ENCODE measurements around the gene OR51E1.

OR51E1 gene

GRCh38 chr11:4643682-4644081 is at the start of gene OR51E1:
Gene OR51E1, plus strand, starts transcription at chr11:4643982. Its CDS starts 8,545 bp downstream, at chr11:4652527.
- Histone ChIP-seq H3K27ac (ENCODE audit: low read depth, low read length) (no peak within 1 kb of the TSS), H3K9me3 (ENCODE audit: control insufficient read depth in 1 of 2, low read length in 2 of 2) (no peaks in the 10 kb centered on the region), H3K4me3 (ENCODE audit: low read depth in 1 of 2, low read length in 2 of 2) (no peak within 1 kb of the TSS), H3K36me3 (ENCODE audit: control insufficient read depth in 1 of 2, insufficient read depth in 2 of 2, low read length in 2 of 2) (no peaks in the 10 kb centered on the region), H3K27me3 (ENCODE audit: control insufficient read depth in 1 of 2, insufficient read depth in 2 of 2, low read length in 2 of 2) (peaks cover 4 to 9% of the 10 kb centered on the region in 2 donors), H3K4me1 (ENCODE audit: control insufficient read depth in 1 of 2, insufficient read depth in 2 of 2, low read length in 2 of 2) (no peaks in the 10 kb centered on the region), H3K9ac (ENCODE audit: low read depth in 1 of 2, low read length in 2 of 2) (no peak within 1 kb of the TSS)

- H3K4me1 ChIP-seq (ENCODE audit: control insufficient read depth in 1 of 2, insufficient read depth in 2 of 2, low read length in 2 of 2) = peaks cover 14 to 16% of the 10 kb centered on the region in 2 donors
- H3K27me3 ChIP-seq (ENCODE audit: control insufficient read depth in 1 of 2, insufficient read depth in 2 of 2, low read length in 2 of 2) = no peaks in the 10 kb centered on the region
- H3K4me3 ChIP-seq (ENCODE audit: low read depth in 1 of 2, low read length in 2 of 2) = no peak overlapping the region
- peaks cover 30 to 40% of the 10 kb centered on the region in 2 donors for H3K36me3 ChIP-seq (ENCODE audit: control insufficient read depth in 1 of 2, insufficient read depth in 2 of 2, low read length in 2 of 2)
- H3K27ac ChIP-seq (ENCODE audit: low read depth, low read length) = no peak overlapping the region
- no peaks in the 10 kb centered on the region for H3K9me3 ChIP-seq (ENCODE audit: control insufficient read depth in 1 of 2, low read length in 2 of 2)
- H3K9ac ChIP-seq (ENCODE audit: low read depth in 1 of 2, low read length in 2 of 2) = no peak overlapping the region
These were observed 38.7 kb upstream of the OR51E1 start for GRCh38 chr11:4605057-4605456.

- Histone ChIP-seq H3K36me3 (ENCODE audit: control insufficient read depth in 1 of 2, insufficient read depth in 2 of 2, low read length in 2 of 2) (peaks cover 19 to 26% of the 10 kb centered on the region in 2 donors), H3K9ac (ENCODE audit: low read depth in 1 of 2, low read length in 2 of 2) (peak overlapping the region; percentile 14 to 73), H3K4me1 (ENCODE audit: control insufficient read depth in 1 of 2, insufficient read depth in 2 of 2, low read length in 2 of 2) (peaks cover 14 to 19% of the 10 kb centered on the region in 2 donors), H3K27me3 (ENCODE audit: control insufficient read depth in 1 of 2, insufficient read depth in 2 of 2, low read length in 2 of 2) (no peaks in the 10 kb centered on the region), H3K27ac (ENCODE audit: low read depth, low read length) (no peak overlapping the region), H3K9me3 (ENCODE audit: control insufficient read depth in 1 of 2, low read length in 2 of 2) (no peaks in the 10 kb centered on the region), H3K4me3 (ENCODE audit: low read depth in 1 of 2, low read length in 2 of 2) (peak overlapping the region; percentile 85 to 86)
These were observed 37.4 kb upstream of the OR51E1 start for GRCh38 chr11:4606231-4607015.

- H3K4me3 ChIP-seq (ENCODE audit: low read depth in 1 of 2, low read length in 2 of 2) = peak overlapping the region; percentile 85 to 86
- H3K4me1 ChIP-seq (ENCODE audit: control insufficient read depth in 1 of 2, insufficient read depth in 2 of 2, low read length in 2 of 2) = peaks cover 14 to 19% of the 10 kb centered on the region in 2 donors
- H3K9ac ChIP-seq (ENCODE audit: low read depth in 1 of 2, low read length in 2 of 2) = peak overlapping the region; percentile 70 to 73
- no peaks in the 10 kb centered on the region for H3K27me3 ChIP-seq (ENCODE audit: control insufficient read depth in 1 of 2, insufficient read depth in 2 of 2, low read length in 2 of 2)
- H3K27ac ChIP-seq (ENCODE audit: low read depth, low read length) = no peak overlapping the region
- H3K9me3 ChIP-seq (ENCODE audit: control insufficient read depth in 1 of 2, low read length in 2 of 2) = no peaks in the 10 kb centered on the region
- peaks cover 13 to 20% of the 10 kb centered on the region in 2 donors for H3K36me3 ChIP-seq (ENCODE audit: control insufficient read depth in 1 of 2, insufficient read depth in 2 of 2, low read length in 2 of 2)
These were observed 36.7 kb upstream of the OR51E1 start for GRCh38 chr11:4607096-4607495.

- Histone ChIP-seq H3K27ac (ENCODE audit: low read depth, low read length) (peak within 1 kb of the TSS; percentile 82), H3K9me3 (ENCODE audit: control insufficient read depth in 1 of 2, low read length in 2 of 2) (no peaks in the 10 kb centered on the region), H3K9ac (ENCODE audit: low read depth in 1 of 2, low read length in 2 of 2) (peak within 1 kb of the TSS; percentile 70 to 73), H3K27me3 (ENCODE audit: control insufficient read depth in 1 of 2, insufficient read depth in 2 of 2, low read length in 2 of 2) (no peaks in the 10 kb centered on the region), H3K4me1 (ENCODE audit: control insufficient read depth in 1 of 2, insufficient read depth in 2 of 2, low read length in 2 of 2) (peaks cover 14 to 19% of the 10 kb centered on the region in 2 donors), H3K36me3 (ENCODE audit: control insufficient read depth in 1 of 2, insufficient read depth in 2 of 2, low read length in 2 of 2) (peaks cover 4 to 11% of the 10 kb centered on the region in 2 donors), H3K4me3 (ENCODE audit: low read depth in 1 of 2, low read length in 2 of 2) (peak within 1 kb of the TSS; percentile 85 to 86)
These were observed 35.8 kb upstream of the OR51E1 start, which contains the start of gene TRIM68 for GRCh38 chr11:4607781-4608666. Gene TRIM68, minus strand, starts transcription at chr11:4608231. Its CDS starts 2,727 bp downstream, at chr11:4605504.

- Histone ChIP-seq H3K36me3 (ENCODE audit: control insufficient read depth in 1 of 2, insufficient read depth in 2 of 2, low read length in 2 of 2) (no peaks in the 10 kb centered on the region), H3K4me3 (ENCODE audit: low read depth in 1 of 2, low read length in 2 of 2) (peak overlapping the region in 1 of 2 donors; percentile 23), H3K9me3 (ENCODE audit: control insufficient read depth in 1 of 2, low read length in 2 of 2) (no peaks in the 10 kb centered on the region), H3K27me3 (ENCODE audit: control insufficient read depth in 1 of 2, insufficient read depth in 2 of 2, low read length in 2 of 2) (no peaks in the 10 kb centered on the region), H3K27ac (ENCODE audit: low read depth, low read length) (no peak overlapping the region), H3K9ac (ENCODE audit: low read depth in 1 of 2, low read length in 2 of 2) (no peak overlapping the region), H3K4me1 (ENCODE audit: control insufficient read depth in 1 of 2, insufficient read depth in 2 of 2, low read length in 2 of 2) (peaks cover 14 to 24% of the 10 kb centered on the region in 2 donors)
These were observed 33.4 kb upstream of the OR51E1 start for GRCh38 chr11:4610258-4610935.

GRCh38 chr11:4611986-4612385 is 31.8 kb upstream of the OR51E1 start:
- H3K4me1 ChIP-seq (ENCODE audit: control insufficient read depth in 1 of 2, insufficient read depth in 2 of 2, low read length in 2 of 2) = peaks cover 9 to 14% of the 10 kb centered on the region in 2 donors
- H3K9ac ChIP-seq (ENCODE audit: low read depth in 1 of 2, low read length in 2 of 2) = no peak overlapping the region
- no peaks in the 10 kb centered on the region for H3K36me3 ChIP-seq (ENCODE audit: control insufficient read depth in 1 of 2, insufficient read depth in 2 of 2, low read length in 2 of 2)
- H3K27me3 ChIP-seq (ENCODE audit: control insufficient read depth in 1 of 2, insufficient read depth in 2 of 2, low read length in 2 of 2) = no peaks in the 10 kb centered on the region
- H3K4me3 ChIP-seq (ENCODE audit: low read depth in 1 of 2, low read length in 2 of 2) = no peak overlapping the region
- H3K27ac ChIP-seq (ENCODE audit: low read depth, low read length) = no peak overlapping the region
- no peaks in the 10 kb centered on the region for H3K9me3 ChIP-seq (ENCODE audit: control insufficient read depth in 1 of 2, low read length in 2 of 2)

GRCh38 chr11:4615856-4616444 is 27.8 kb upstream of the OR51E1 start:
- Histone ChIP-seq H3K27me3 (ENCODE audit: control insufficient read depth in 1 of 2, insufficient read depth in 2 of 2, low read length in 2 of 2) (no peaks in the 10 kb centered on the region), H3K4me3 (ENCODE audit: low read depth in 1 of 2, low read length in 2 of 2) (no peak overlapping the region), H3K9me3 (ENCODE audit: control insufficient read depth in 1 of 2, low read length in 2 of 2) (no peaks in the 10 kb centered on the region), H3K36me3 (ENCODE audit: control insufficient read depth in 1 of 2, insufficient read depth in 2 of 2, low read length in 2 of 2) (no peaks in the 10 kb centered on the region), H3K4me1 (ENCODE audit: control insufficient read depth in 1 of 2, insufficient read depth in 2 of 2, low read length in 2 of 2) (peaks cover 0 to 5% of the 10 kb centered on the region in 2 donors), H3K27ac (ENCODE audit: low read depth, low read length) (no peak overlapping the region), H3K9ac (ENCODE audit: low read depth in 1 of 2, low read length in 2 of 2) (no peak overlapping the region)

GRCh38 chr11:4619514-4619913 is 24.3 kb upstream of the OR51E1 start:
- Histone ChIP-seq H3K9ac (ENCODE audit: low read depth in 1 of 2, low read length in 2 of 2) (no peak overlapping the region), H3K4me1 (ENCODE audit: control insufficient read depth in 1 of 2, insufficient read depth in 2 of 2, low read length in 2 of 2) (peaks cover 0 to 5% of the 10 kb centered on the region in 2 donors), H3K9me3 (ENCODE audit: control insufficient read depth in 1 of 2, low read length in 2 of 2) (no peaks in the 10 kb centered on the region), H3K27me3 (ENCODE audit: control insufficient read depth in 1 of 2, insufficient read depth in 2 of 2, low read length in 2 of 2) (no peaks in the 10 kb centered on the region), H3K27ac (ENCODE audit: low read depth, low read length) (no peak overlapping the region), H3K4me3 (ENCODE audit: low read depth in 1 of 2, low read length in 2 of 2) (no peak overlapping the region), H3K36me3 (ENCODE audit: control insufficient read depth in 1 of 2, insufficient read depth in 2 of 2, low read length in 2 of 2) (no peaks in the 10 kb centered on the region)
